Mucosa of stomach (tissue), 1 donor: ENCODE results near the gene TCP11.

Experiments
- H3K27me3 ChIP-seq: one replicate; pipeline ENCODE4 v1.7.0; 2013; ENCODE audit warnings: mild to moderate bottlenecking, low read length; ENCODE audit not compliant: control insufficient read depth, insufficient read depth
- H3K36me3 ChIP-seq: one replicate; pipeline ENCODE4 v1.7.0; 2013; ENCODE audit warnings: low read length; ENCODE audit not compliant: control insufficient read depth, insufficient read depth
- H3K4me1 ChIP-seq: one replicate; pipeline ENCODE4 v1.7.0; 2013; ENCODE audit warnings: mild to moderate bottlenecking, low read length; ENCODE audit not compliant: control insufficient read depth, insufficient read depth
- H3K4me3 ChIP-seq: one replicate; pipeline ENCODE4 v1.7.0; 2013; ENCODE audit warnings: low read length
- H3K9ac ChIP-seq: one replicate; pipeline ENCODE4 v1.7.0; 2013; ENCODE audit warnings: mild to moderate bottlenecking, low read length, moderate library complexity
- H3K9me3 ChIP-seq: one replicate; pipeline ENCODE4 v1.7.0; 2013; ENCODE audit warnings: mild to moderate bottlenecking, low read length, moderate library complexity; ENCODE audit not compliant: control insufficient read depth
- donor health status: Pancreatic carcinoma.

The TCP11 gene

GRCh38 chr6:35141007-35141655 is at the start of gene TCP11:
TSS of gene TCP11 (minus strand) at chr6:35141339. CDS start at chr6:35140870, 469 bp downstream.
- Histone ChIP-seq H3K4me1 (peaks cover 11% of the 10 kb centered on the region), H3K27me3 (peaks cover 6% of the 10 kb centered on the region), H3K9me3 (no peaks in the 10 kb centered on the region), H3K9ac (no peak within 1 kb of the TSS), H3K4me3 (no peak within 1 kb of the TSS), H3K36me3 (no peaks in the 10 kb centered on the region)

GRCh38 chr6:35190306-35190705 is 49.2 kb upstream of the TCP11 start:
- Histone ChIP-seq H3K36me3 (no peaks in the 10 kb centered on the region), H3K9ac (no peak overlapping the region), H3K4me3 (no peak overlapping the region), H3K9me3 (no peaks in the 10 kb centered on the region), H3K27me3 (peaks cover 4% of the 10 kb centered on the region), H3K4me1 (peaks cover 10% of the 10 kb centered on the region)

- Histone ChIP-seq H3K4me3 (no peak overlapping the region), H3K36me3 (no peaks in the 10 kb centered on the region), H3K27me3 (peaks cover 4% of the 10 kb centered on the region), H3K9me3 (no peaks in the 10 kb centered on the region), H3K9ac (no peak overlapping the region), H3K4me1 (peaks cover 7% of the 10 kb centered on the region)
These were observed 47.7 kb upstream of the TCP11 start for GRCh38 chr6:35188886-35189285.

GRCh38 chr6:35186571-35186970 is 45.4 kb upstream of the TCP11 start:
- H3K36me3 ChIP-seq, result no peaks in the 10 kb centered on the region
- H3K4me3 ChIP-seq, result no peak overlapping the region
- H3K4me1 ChIP-seq, result peaks cover 12% of the 10 kb centered on the region
- no peaks in the 10 kb centered on the region for H3K9me3 ChIP-seq
- H3K9ac ChIP-seq, result no peak overlapping the region
- peaks cover 4% of the 10 kb centered on the region for H3K27me3 ChIP-seq

- Histone ChIP-seq H3K36me3 (no peaks in the 10 kb centered on the region), H3K4me1 (peaks cover 14% of the 10 kb centered on the region), H3K4me3 (no peak overlapping the region), H3K27me3 (peaks cover 4% of the 10 kb centered on the region), H3K9me3 (no peaks in the 10 kb centered on the region), H3K9ac (no peak overlapping the region)
These were observed 44.8 kb upstream of the TCP11 start for GRCh38 chr6:35185971-35186370.

- Histone ChIP-seq H3K36me3 (no peaks in the 10 kb centered on the region), H3K4me3 (no peak overlapping the region), H3K4me1 (peaks cover 14% of the 10 kb centered on the region), H3K9ac (no peak overlapping the region), H3K9me3 (no peaks in the 10 kb centered on the region), H3K27me3 (peaks cover 4% of the 10 kb centered on the region)
These were observed 44.2 kb upstream of the TCP11 start for GRCh38 chr6:35185302-35185681.

GRCh38 chr6:35184580-35185301 is 43.6 kb upstream of the TCP11 start:
- peaks cover 14% of the 10 kb centered on the region for H3K4me1 ChIP-seq
- H3K36me3 ChIP-seq, result no peaks in the 10 kb centered on the region
- no peaks in the 10 kb centered on the region for H3K9me3 ChIP-seq
- H3K27me3 ChIP-seq, result peaks cover 4% of the 10 kb centered on the region
- H3K4me3 ChIP-seq, result no peak overlapping the region
- no peak overlapping the region for H3K9ac ChIP-seq

GRCh38 chr6:35183935-35184334 is 42.8 kb upstream of the TCP11 start:
- no peak overlapping the region for H3K9ac ChIP-seq
- H3K4me3 ChIP-seq, result no peak overlapping the region
- peaks cover 14% of the 10 kb centered on the region for H3K4me1 ChIP-seq
- H3K36me3 ChIP-seq, result no peaks in the 10 kb centered on the region
- peaks cover 4% of the 10 kb centered on the region for H3K27me3 ChIP-seq
- no peaks in the 10 kb centered on the region for H3K9me3 ChIP-seq

- Histone ChIP-seq H3K9me3 (no peaks in the 10 kb centered on the region), H3K4me1 (peaks cover 14% of the 10 kb centered on the region), H3K27me3 (peaks cover 4% of the 10 kb centered on the region), H3K9ac (no peak overlapping the region), H3K4me3 (no peak overlapping the region), H3K36me3 (no peaks in the 10 kb centered on the region)
These were observed 42.1 kb upstream of the TCP11 start for GRCh38 chr6:35183281-35183680.

GRCh38 chr6:35181933-35182612 is 40.9 kb upstream of the TCP11 start:
- Histone ChIP-seq H3K9ac (no peak overlapping the region), H3K36me3 (no peaks in the 10 kb centered on the region), H3K4me3 (no peak overlapping the region), H3K4me1 (peaks cover 14% of the 10 kb centered on the region), H3K9me3 (no peaks in the 10 kb centered on the region), H3K27me3 (peaks cover 3% of the 10 kb centered on the region)

- H3K9me3 ChIP-seq, result no peaks in the 10 kb centered on the region
- H3K27me3 ChIP-seq, result no peaks in the 10 kb centered on the region
- H3K9ac ChIP-seq, result no peak overlapping the region
- no peak overlapping the region for H3K4me3 ChIP-seq
- H3K36me3 ChIP-seq, result no peaks in the 10 kb centered on the region
- peaks cover 14% of the 10 kb centered on the region for H3K4me1 ChIP-seq
These were observed 40.3 kb upstream of the TCP11 start for GRCh38 chr6:35181308-35181932.
